ENCODE data around the gene CMSS1.

CMSS1 gene

DNA sequence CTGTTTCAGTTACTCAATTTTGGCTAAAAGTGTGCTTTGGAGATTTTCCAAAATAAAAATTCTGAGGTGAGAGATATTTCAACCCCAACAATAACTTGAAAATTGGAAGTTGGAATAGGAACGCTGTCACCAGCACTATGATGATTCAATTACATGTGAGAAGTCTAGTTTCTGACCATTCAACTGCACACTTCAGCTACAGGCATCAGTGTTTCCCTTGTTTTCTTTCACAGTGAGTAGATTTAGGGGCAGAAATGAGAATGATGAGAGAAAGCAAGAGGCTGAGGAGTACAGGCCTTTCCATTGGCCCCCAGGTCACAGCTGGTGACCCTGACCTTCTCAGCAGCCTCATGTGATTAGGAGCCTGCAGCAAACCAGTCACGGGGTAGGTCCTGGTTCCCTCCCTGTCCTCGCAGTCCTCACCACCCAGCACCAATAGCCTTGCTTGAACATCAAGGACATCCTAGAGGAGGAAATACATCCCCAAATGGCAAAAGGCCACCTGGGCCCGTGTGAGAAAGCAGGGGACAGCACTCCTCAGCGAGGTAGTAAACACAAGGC, 306.6 kb downstream of the CMSS1 start:
- CTCF ChIA-PET, result interaction anchor here (0.5 kb wide), 1 partner anchor 185 kb away, joined by 3 read pairs; no protein-coding TSS in a partner anchor
- POLR2A ChIA-PET, result no interaction called here
- TF ChIP-seq, protein P1, sequence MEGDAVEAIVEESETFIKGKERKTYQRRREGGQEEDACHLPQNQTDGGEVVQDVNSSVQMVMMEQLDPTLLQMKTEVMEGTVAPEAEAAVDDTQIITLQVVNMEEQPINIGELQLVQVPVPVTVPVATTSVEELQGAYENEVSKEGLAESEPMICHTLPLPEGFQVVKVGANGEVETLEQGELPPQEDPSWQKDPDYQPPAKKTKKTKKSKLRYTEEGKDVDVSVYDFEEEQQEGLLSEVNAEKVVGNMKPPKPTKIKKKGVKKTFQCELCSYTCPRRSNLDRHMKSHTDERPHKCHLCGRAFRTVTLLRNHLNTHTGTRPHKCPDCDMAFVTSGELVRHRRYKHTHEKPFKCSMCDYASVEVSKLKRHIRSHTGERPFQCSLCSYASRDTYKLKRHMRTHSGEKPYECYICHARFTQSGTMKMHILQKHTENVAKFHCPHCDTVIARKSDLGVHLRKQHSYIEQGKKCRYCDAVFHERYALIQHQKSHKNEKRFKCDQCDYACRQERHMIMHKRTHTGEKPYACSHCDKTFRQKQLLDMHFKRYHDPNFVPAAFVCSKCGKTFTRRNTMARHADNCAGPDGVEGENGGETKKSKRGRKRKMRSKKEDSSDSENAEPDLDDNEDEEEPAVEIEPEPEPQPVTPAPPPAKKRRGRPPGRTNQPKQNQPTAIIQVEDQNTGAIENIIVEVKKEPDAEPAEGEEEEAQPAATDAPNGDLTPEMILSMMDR (IDR thresholded peaks at IDR 0.05; ENCODE audit: insufficient read depth, low read length, missing control alignments), result no peak

DNA sequence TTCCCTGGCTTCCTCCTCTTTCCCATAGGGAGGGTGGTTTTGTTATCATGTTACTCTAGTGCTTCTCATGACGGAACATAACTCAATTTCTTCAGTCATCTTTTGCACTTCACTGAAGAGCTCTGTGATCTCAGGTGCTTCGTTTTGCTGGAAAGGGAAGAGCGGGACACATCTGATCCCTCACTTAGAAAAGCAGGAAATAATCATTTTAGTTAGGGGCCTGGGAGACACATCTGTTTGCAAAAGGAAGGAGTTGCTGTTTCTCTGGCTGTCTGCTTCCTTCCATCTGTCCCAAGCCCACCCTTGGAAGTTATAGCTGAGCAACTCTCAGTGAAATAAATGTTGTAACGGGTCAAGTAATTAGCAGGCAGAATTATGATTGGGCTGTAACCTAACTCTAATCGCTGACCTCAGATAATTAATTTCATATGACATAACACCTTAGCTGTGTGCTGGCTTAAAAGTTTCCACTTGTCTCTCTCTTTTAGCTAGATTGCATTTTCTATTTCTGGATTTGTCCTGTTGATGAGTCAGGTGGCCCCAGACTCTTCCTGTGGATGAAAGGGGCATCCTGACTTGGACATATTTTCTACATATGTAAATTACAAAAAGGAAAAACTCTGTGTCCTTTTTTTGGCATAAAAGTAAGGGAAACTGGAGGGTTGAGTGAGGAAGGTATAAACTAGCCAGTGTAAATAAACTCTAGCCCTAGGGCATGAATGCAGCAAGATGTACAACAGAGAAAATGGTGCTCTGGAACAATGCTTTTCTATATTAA, 307.7 kb downstream of the CMSS1 start:
- ChIA-PET POLR2A (interaction anchor here (0.9 kb wide), 1 partner anchor 12 kb away, joined by 3 read pairs; no protein-coding TSS in a partner anchor), CTCF (interaction anchor here (0.8 to 1.2 kb wide), 2 partner anchors 15 to 56 kb away, joined by 3 read pairs; no protein-coding TSS in a partner anchor)
- DNase-seq (ENCODE audit: low read depth, low spot score), result no peak
- H3K4me3 ChIP-seq (ENCODE audit: low read depth, low read length), result no peak overlapping the region
- TF ChIP-seq, protein P1 (IDR thresholded peaks at IDR 0.05; ENCODE audit: insufficient read depth, low read length, missing control alignments), result no peak

More for the DNA sequence above, 306.6 kb downstream of the CMSS1 start:
- H3K4me3 ChIP-seq (ENCODE audit: low read depth, low read length), result no peak overlapping the region
- DNase-seq (ENCODE audit: low read depth, low spot score), result no peak

DNA sequence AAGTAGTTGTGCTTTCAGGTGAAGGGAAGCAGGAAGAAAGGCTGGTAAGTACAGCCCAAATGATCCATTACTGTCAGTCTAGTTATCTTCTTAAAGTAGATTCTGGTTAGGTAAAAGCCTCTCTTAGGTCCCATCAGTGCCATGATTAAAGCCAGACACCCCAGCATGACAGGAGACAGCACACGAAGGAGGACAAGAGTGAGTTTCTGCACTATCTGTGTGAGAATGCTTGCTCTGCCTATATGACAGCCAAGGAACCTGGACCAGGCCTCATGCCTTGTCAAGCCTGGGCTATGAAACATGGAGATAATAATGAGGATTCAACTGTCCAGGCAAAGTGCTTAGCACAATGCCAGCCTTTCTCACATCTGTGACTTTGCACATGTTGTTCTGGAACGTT, 310.1 kb downstream of the CMSS1 start:
- H3K4me3 ChIP-seq (ENCODE audit: low read depth, low read length), result no peak overlapping the region
- DNase-seq (ENCODE audit: low read depth, low spot score), result no peak
- TF ChIP-seq, protein P1 (IDR thresholded peaks at IDR 0.05; ENCODE audit: insufficient read depth, low read length, missing control alignments), result no peak
- ChIA-PET POLR2A (no interaction called here), CTCF (no interaction called here)

DNA sequence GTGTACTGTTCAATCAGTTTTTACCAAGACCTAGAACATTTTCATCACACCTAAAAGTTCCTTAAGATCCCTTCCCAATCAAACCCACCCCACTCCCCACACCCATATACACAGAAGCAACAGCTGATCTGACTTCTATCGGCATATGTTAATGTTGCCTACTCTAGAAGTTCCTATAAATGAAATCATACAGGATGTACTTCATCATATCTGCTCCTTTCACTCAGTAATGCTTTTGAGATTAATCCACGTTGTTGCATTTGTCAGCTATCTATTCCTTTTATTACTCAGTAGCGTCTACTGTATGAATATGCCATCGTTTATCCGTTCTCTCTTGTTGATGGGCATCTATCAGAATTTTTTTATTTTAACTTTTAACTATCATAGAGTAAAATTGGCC, 310.9 kb downstream of the CMSS1 start:
- H3K4me3 ChIP-seq (ENCODE audit: low read depth, low read length), result no peak overlapping the region
- ChIA-PET CTCF (no interaction called here), POLR2A (no interaction called here)
- TF ChIP-seq, protein P1 (IDR thresholded peaks at IDR 0.05; ENCODE audit: insufficient read depth, low read length, missing control alignments), result no peak
- no peak for DNase-seq (ENCODE audit: low read depth, low spot score)

DNA sequence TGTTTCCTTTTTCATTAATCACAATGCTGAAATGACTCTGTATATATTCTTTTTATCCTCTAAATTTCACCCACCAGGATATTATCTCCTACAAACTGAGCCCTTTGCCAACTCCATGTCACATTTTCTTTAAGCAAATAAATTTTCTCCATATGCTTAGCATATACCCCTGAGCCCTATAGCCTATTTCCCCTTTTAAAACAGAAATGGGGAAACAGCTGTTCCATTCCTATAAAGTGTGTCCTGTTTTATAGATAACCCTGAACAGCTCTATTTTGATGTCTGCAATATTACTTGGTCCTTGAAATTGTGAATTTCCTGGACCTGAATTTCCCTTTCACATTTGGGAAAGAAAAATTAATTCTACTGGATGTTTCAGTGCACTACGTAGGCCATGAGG, 312.3 kb downstream of the CMSS1 start:
- no peak for DNase-seq (ENCODE audit: low read depth, low spot score)
- no peak overlapping the region for H3K4me3 ChIP-seq (ENCODE audit: low read depth, low read length)
- CTCF ChIA-PET, result interaction anchor here (1.5 kb wide), 1 partner anchor 286 kb away, joined by 3 read pairs; no protein-coding TSS in a partner anchor
- POLR2A ChIA-PET, result no interaction called here
- TF ChIP-seq, protein P1 (IDR thresholded peaks at IDR 0.05; ENCODE audit: insufficient read depth, low read length, missing control alignments), result no peak

DNA sequence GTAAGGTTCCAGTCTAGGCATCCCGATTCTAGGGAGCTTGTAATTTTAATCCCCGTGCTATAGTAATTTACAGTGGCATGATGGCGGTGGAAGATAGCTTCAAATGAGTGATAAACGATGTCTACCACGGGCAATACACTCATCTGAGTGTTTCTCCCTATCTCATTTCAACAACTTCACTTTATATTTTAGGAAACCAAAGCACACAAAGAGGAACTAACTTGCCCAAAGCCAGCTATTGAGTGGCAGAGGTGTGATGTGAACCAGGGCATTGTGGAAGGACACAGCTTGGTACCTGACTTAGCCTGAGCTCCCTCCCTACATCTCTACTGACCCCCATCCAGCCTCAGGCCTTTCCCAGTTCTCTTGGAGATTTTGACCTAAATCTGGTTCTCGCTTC, 313.6 kb downstream of the CMSS1 start:
- POLR2A ChIA-PET, result no interaction called here
- TF ChIP-seq, protein P1 (IDR thresholded peaks at IDR 0.05; ENCODE audit: insufficient read depth, low read length, missing control alignments), result no peak
- CTCF ChIA-PET, result interaction anchor here (1.2 to 1.3 kb wide), 2 partner anchors 19 to 40 kb away, joined by 4 read pairs; no protein-coding TSS in a partner anchor
- DNase-seq (ENCODE audit: low read depth, low spot score), result no peak
- no peak overlapping the region for H3K4me3 ChIP-seq (ENCODE audit: low read depth, low read length)
